GM12865 (cell line): ENCODE results near the gene CHMP5.
A peak's percentile ranks its signal among the peaks of the same experiment; 100 is the strongest.

Experiments used
- DNase-seq: peaks from one replicate; pipeline ENCODE4 v3.0.0; 2010; ENCODE audit warnings: low read depth
- H3K4me3 ChIP-seq: 2 replicates; pipeline ENCODE4 v1.5.1; 2011; ENCODE audit warnings: mild to moderate bottlenecking, low read depth, low read length, control low read depth
- CTCF ChIP-seq: IDR thresholded peaks from 2 replicates; pipeline ENCODE4 v1.5.1; 2011; ENCODE audit warnings: low read length, control low read depth, low read depth, inconsistent platforms; ENCODE audit not compliant: insufficient read depth; ENCODE audit errors: missing control alignments

CHMP5 gene

GRCh38 chr9:33293782-33294181 lies 28.9 kb downstream of the CHMP5 start:
- TF ChIP-seq CTCF = no peak
- H3K4me3 ChIP-seq = no peak overlapping the region
- DNase-seq = no peak

GRCh38 chr9:33294670-33295432 lies 30.0 kb downstream of the CHMP5 start:
- DNase-seq = peak; percentile 21
- no peak for TF ChIP-seq CTCF
- peak overlapping the region; percentile 29 for H3K4me3 ChIP-seq

- peak overlapping the region; percentile 42 for H3K4me3 ChIP-seq
- peak; percentile 70 for DNase-seq
- no peak for TF ChIP-seq CTCF
Observed at GRCh38 chr9:33295571-33295970, 30.7 kb downstream of the CHMP5 start.

GRCh38 chr9:33297432-33297831 lies 32.6 kb downstream of the CHMP5 start:
- no peak for TF ChIP-seq CTCF
- peak overlapping the region; percentile 42 for H3K4me3 ChIP-seq
- DNase-seq = peak; percentile 90

GRCh38 chr9:33300546-33300945 lies 35.7 kb downstream of the CHMP5 start:
- no peak for TF ChIP-seq CTCF
- no peak overlapping the region for H3K4me3 ChIP-seq
- no peak for DNase-seq

GRCh38 chr9:33304362-33304761 lies 39.5 kb downstream of the CHMP5 start:
- H3K4me3 ChIP-seq = no peak overlapping the region
- no peak for DNase-seq
- no peak for TF ChIP-seq CTCF

GRCh38 chr9:33306037-33306436 lies 41.2 kb downstream of the CHMP5 start:
- no peak overlapping the region for H3K4me3 ChIP-seq
- no peak for TF ChIP-seq CTCF
- no peak for DNase-seq
